GM21515 (cell line): Measurements from ENCODE around the gene MSL1.

Experiments
- ATAC-seq: cut with Tn5 transposase; IDR thresholded peaks from one replicate; pipeline ENCODE4 v1.9.1; 2021; ENCODE audit not compliant: unreplicated experiment

Gene MSL1

GRCh38 chr17:40173778-40174135 lies 52.0 kb downstream of the MSL1 start:
- ATAC-seq: no peak

DNA sequence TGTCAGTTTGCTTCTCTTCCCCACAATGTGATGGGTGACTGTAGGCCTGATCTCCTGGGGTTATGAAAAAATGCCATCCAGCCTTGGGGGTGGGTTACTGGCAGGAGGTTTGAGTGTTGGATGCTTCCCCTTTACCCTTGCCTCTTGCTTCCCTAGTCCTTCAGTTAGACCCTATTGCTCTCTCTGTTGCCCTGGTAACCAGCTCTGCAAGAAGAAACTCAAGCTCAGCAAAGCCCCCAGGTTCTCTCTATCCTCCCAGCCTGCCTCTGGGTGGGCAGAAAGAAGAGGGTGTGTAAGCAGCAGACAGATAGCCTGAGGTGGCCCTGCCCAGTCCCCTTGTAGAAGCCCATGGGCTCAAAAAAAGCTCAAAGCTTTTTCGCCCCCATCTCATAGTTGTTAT lies 52.7 kb downstream of the MSL1 start:
- ATAC-seq: no peak

- ATAC-seq: no peak
These were observed 54.4 kb downstream of the MSL1 start for GRCh38 chr17:40175928-40176753.

DNA sequence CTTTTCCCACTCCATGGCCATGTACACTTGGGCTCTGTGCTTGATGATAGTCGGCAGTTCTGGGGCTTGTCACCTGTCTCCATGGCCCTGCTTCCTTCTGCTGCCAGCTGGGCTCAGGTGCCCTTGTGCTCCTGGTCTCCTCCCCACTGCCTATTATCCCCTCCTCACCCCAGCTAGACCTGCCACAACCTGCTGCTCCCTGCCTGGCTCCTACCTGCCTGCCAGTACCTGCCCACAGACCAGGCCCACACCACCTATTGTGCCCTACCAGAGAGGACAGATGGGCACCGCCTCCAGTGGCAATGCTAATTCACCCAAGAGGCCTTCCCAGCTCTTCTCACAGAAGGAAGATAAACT lies 55.0 kb downstream of the MSL1 start:
- ATAC-seq: no peak

DNA sequence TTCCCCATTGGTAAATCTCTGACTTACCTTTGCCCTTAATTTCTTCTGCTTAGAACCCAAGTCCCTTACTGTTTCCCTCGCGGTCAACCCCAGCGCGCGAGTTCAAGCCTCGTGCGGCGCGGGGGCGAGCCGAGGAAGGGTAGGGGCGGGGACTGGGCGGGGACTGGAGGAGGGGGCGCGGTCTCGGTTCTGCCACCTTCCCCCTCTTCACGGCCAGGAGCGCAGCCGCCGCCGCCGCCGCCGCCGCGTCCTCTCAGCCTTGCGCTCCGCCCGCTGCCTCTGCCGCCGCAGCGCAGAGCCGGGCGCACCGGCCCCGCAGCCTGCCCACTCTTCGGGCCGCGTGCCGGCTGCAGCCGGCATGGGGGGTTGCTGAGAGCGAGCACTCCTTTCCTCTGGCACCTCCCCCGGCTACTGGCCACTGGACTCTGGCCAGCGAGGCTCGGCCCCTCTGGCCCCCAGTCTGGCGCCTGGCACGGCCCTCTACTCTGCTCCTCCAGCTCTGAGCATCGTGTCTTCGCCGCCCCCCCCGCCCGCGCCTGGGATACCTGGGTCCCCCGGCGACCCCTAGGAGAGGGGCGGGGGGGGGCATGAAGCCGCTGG lies 55.6 kb downstream of the MSL1 start, which contains the start of gene RAPGEFL1:
Gene RAPGEFL1 (plus strand): TSS at position 196 of the 600 bp plus-strand sequence. CDS start 392 bp downstream, at position 588.
- no peak for ATAC-seq

- ATAC-seq: no peak
These were observed 56.3 kb downstream of the MSL1 start for GRCh38 chr17:40178021-40178601.

DNA sequence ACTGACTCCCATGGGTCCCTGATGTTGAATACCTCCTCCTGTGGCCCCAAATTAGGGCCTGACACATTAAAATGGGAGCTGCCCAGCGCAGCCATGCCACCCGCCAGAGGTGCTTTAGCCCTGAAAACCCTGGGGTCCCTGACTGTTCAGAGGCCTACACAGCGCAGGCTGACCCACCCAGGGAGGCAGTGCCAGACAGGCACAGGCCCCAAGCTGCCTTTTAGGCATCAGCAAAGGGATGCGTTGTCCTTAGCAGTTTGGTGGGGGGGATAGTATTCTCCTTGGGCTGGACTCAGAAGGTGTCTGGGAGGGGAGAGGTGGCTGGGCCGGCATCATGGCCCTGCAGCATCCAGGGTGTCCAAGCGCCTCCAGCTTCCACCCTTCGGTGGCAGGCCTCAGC lies 56.9 kb downstream of the MSL1 start:
- no peak for ATAC-seq

- ATAC-seq: no peak
These were observed 58.3 kb downstream of the MSL1 start for GRCh38 chr17:40179923-40180659.

DNA sequence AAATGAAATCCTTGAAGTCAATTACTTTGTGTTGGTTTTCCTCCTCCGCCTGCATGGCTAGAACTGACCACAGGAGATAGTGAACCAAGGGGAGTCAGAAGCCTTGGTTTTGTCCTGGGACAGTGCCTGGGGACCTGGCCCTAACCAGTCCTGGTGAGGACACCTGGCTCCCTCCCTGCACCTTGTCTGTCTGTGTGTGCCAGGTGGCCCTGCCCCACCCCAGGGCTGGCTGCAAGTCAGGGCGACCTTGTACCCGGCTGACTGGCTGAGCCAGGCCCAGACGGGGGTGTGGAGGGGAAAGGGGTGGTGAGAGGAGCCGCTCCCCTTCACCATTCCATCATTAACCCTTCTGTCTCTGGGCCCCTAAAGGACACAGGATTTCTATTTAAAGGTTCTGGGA lies 58.9 kb downstream of the MSL1 start:
- ATAC-seq: no peak

DNA sequence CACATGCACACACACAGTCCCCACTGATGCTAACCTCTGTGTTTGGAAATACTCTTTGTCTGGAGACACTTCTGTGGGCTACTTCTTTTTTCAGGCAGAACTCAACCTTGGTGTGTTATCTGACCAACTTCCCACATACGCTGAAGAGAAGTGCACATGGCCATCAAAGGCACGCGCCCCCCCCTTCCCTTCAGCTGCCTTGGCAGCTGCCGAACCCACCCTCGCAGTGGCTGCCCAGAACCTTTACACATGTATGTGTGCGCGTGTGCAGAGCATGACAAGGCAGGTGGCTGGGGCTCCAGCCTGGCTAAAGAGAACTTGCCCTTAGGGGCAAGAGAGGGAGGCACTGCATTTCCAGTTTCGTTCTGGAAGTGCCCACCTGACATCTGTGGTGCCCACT lies 59.4 kb downstream of the MSL1 start:
- ATAC-seq: no peak

GRCh38 chr17:40182606-40183005 lies 60.8 kb downstream of the MSL1 start:
- ATAC-seq: no peak
